OCI-LY1 (cell line): Measurements from ENCODE around the gene DRGX.

Source experiments
- H2AFZ ChIP-seq: fragments of 200-600 bp; sonication (generic), shearing (Covaris generic); 2 replicates; pipeline ENCODE4 v1.6.0; 2014; ENCODE audit warnings: antibody characterized with exemption, mild to moderate bottlenecking, low read length
- H3F3A ChIP-seq: fragments of 200-600 bp; sonication (generic), shearing (Covaris generic); 2 replicates; pipeline ENCODE4 v1.6.0; 2014; ENCODE audit warnings: mild to moderate bottlenecking, antibody characterized with exemption, low read length, moderate library complexity; ENCODE audit not compliant: insufficient read depth
- H3K27ac ChIP-seq: fragments of 200-600 bp; sonication (generic); 2 replicates; pipeline ENCODE4 v1.5.1; 2014; ENCODE audit warnings: low read length, mixed run types, mild to moderate bottlenecking, low read depth; ENCODE audit not compliant: poor library complexity, severe bottlenecking
- H3K27me3 ChIP-seq: fragments of 200-600 bp; sonication (generic); 2 replicates; pipeline ENCODE4 v1.6.0; 2014; ENCODE audit warnings: antibody characterized with exemption, mild to moderate bottlenecking, low read length, moderate library complexity; ENCODE audit not compliant: insufficient read depth
- H3K36me3 ChIP-seq: fragments of 200-600 bp; sonication (generic); 2 replicates; pipeline ENCODE4 v1.6.1; 2014; ENCODE audit warnings: mild to moderate bottlenecking, antibody characterized with exemption, low read length, moderate library complexity, mixed read lengths; ENCODE audit not compliant: insufficient read depth
- H3K4me1 ChIP-seq: fragments of 200-600 bp; sonication (generic); 2 replicates; pipeline ENCODE4 v1.5.1; 2014; ENCODE audit warnings: mild to moderate bottlenecking, low read length, moderate library complexity; ENCODE audit not compliant: insufficient read depth, severe bottlenecking
- H3K4me2 ChIP-seq: fragments of 200-600 bp; sonication (generic), shearing (Covaris generic); 2 replicates; pipeline ENCODE4 v1.6.1; 2014; ENCODE audit warnings: low read length
- H3K4me3 ChIP-seq: fragments of 200-600 bp; sonication (generic); 2 replicates; pipeline ENCODE4 v1.5.1; 2014; ENCODE audit warnings: low read length, low read depth, mild to moderate bottlenecking, mixed read lengths; ENCODE audit not compliant: poor library complexity, severe bottlenecking
- H3K79me2 ChIP-seq: fragments of 200-600 bp; shearing (Covaris generic); 2 replicates; pipeline ENCODE4 v1.6.1; 2016; ENCODE audit warnings: mixed run types, low read length, mixed read lengths; ENCODE audit not compliant: insufficient read depth
- H3K9ac ChIP-seq: fragments of 200-600 bp; sonication (generic), shearing (Covaris generic); 2 replicates; pipeline ENCODE4 v1.6.1; 2014; ENCODE audit warnings: mild to moderate bottlenecking, low read length, mixed read lengths
- H3K9me2 ChIP-seq: fragments of 200-600 bp; sonication (generic), shearing (Covaris generic); 2 replicates; pipeline ENCODE4 v1.6.1; 2014; ENCODE audit warnings: low read depth, mild to moderate bottlenecking, low read length, mixed read lengths
- H3K9me3 ChIP-seq: fragments of 200-600 bp; shearing (Covaris generic); 2 replicates; pipeline ENCODE4 v1.6.1; 2014; ENCODE audit warnings: low read length, mixed read lengths
- H4K20me1 ChIP-seq: fragments of 200-600 bp; sonication (generic), shearing (Covaris generic); 2 replicates; pipeline ENCODE4 v1.6.0; 2016; ENCODE audit warnings: mild to moderate bottlenecking, low read length; ENCODE audit not compliant: insufficient read depth
- CTCF ChIP-seq: fragments of 200-600 bp; sonication (generic), shearing (Covaris generic); IDR thresholded peaks from 2 replicates; pipeline ENCODE4 v1.5.1; 2017; ENCODE audit warnings: mild to moderate bottlenecking, antibody characterized with exemption, low read length, moderate library complexity, mixed read lengths
- EZH2 ChIP-seq: fragments of 200-600 bp; sonication (generic), shearing (Covaris generic); IDR thresholded peaks from 2 replicates; pipeline ENCODE4 v1.8.0; 2017; ENCODE audit warnings: borderline replicate concordance, mixed run types, mild to moderate bottlenecking, antibody characterized with exemption, low read length, moderate library complexity, mixed read lengths

Gene DRGX

DNA sequence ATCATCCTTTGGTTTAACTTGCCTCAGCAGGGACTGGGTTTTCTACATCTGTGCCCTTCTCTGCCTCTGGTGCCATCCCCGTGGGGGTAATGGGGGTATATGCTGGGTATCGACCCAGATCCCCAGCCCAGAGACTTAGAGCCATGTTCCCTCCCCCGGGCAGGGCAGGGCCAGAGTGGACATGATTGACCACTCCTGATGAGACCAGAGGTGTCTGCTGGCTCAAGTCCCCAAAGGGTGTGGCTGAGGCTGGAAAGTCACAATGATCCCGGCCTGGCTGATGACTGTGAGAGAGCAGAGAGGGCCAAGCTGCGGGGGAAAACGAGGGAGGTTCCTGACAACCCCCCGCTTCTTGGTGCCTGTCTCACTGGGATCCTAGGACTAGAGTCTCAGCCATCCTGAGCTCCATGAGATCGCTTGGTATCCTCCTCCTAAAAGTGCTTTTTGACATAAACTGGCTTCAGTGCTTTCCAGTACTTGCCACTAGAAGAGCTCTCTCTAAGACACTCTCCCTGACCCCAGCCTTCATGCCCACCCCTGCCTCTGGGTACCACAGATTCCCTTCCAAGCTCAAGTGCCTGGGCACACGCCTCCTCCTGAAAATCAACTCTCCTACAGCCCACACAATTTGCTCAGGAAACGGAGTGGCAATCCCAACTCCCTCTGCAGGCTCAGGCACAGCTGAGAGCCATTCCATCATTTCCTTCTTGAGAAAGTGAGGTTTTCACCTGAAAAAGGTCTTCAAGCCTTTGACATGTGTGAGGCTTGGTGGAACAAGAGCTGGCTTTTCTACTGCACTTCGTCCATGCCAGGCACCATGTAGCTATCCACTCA lies 33.9 kb downstream of the DRGX start:
- H3K27me3 ChIP-seq: no peaks in the 10 kb centered on the region
- no peak for TF ChIP-seq CTCF
- TF ChIP-seq EZH2: no peak
- H3K36me3 ChIP-seq: no peaks in the 10 kb centered on the region
- H3K9me3 ChIP-seq: no peaks in the 10 kb centered on the region
- no peaks in the 10 kb centered on the region for H3F3A ChIP-seq
- no peak overlapping the region for H3K4me2 ChIP-seq
- no peaks in the 10 kb centered on the region for H4K20me1 ChIP-seq
- no peak overlapping the region for H3K4me3 ChIP-seq
- no peaks in the 10 kb centered on the region for H3K4me1 ChIP-seq
- H2AFZ ChIP-seq: no peak overlapping the region
- H3K79me2 ChIP-seq: no peaks in the 10 kb centered on the region
- H3K27ac ChIP-seq: no peak overlapping the region
- H3K9me2 ChIP-seq: no peaks in the 10 kb centered on the region
- H3K9ac ChIP-seq: no peak overlapping the region

- Histone ChIP-seq H3K27me3 (no peaks in the 10 kb centered on the region), H3K4me2 (no peak overlapping the region), H3K9me3 (no peaks in the 10 kb centered on the region), H4K20me1 (no peaks in the 10 kb centered on the region), H3K9ac (no peak overlapping the region), H3K79me2 (no peaks in the 10 kb centered on the region), H3F3A (no peaks in the 10 kb centered on the region), H3K36me3 (no peaks in the 10 kb centered on the region), H2AFZ (no peak overlapping the region), H3K4me3 (no peak overlapping the region), H3K27ac (no peak overlapping the region), H3K4me1 (no peaks in the 10 kb centered on the region), H3K9me2 (no peaks in the 10 kb centered on the region)
- TF ChIP-seq CTCF (no peak), EZH2 (no peak)
These were observed 34.7 kb downstream of the DRGX start for GRCh38 chr10:49361178-49361554.

- no peak overlapping the region for H3K27ac ChIP-seq
- no peak overlapping the region for H2AFZ ChIP-seq
- no peaks in the 10 kb centered on the region for H3K36me3 ChIP-seq
- H3K4me3 ChIP-seq: no peak overlapping the region
- H3K4me1 ChIP-seq: no peaks in the 10 kb centered on the region
- H3F3A ChIP-seq: no peaks in the 10 kb centered on the region
- no peaks in the 10 kb centered on the region for H3K79me2 ChIP-seq
- H3K27me3 ChIP-seq: no peaks in the 10 kb centered on the region
- H4K20me1 ChIP-seq: no peaks in the 10 kb centered on the region
- TF ChIP-seq EZH2 (no peak), CTCF (no peak)
- H3K9me2 ChIP-seq: no peaks in the 10 kb centered on the region
- no peaks in the 10 kb centered on the region for H3K9me3 ChIP-seq
- no peak overlapping the region for H3K4me2 ChIP-seq
- H3K9ac ChIP-seq: no peak overlapping the region
These were observed 35.4 kb downstream of the DRGX start for GRCh38 chr10:49360271-49361177.
